Measurements from ENCODE around the gene CDHR2.

GRCh38 chr5:176513788-176514187 lies 35.4 kb upstream of the CDHR2 start:
- TF ChIP-seq CTCF (IDR thresholded peaks at IDR 0.05): no peak
- no peak for TF ChIP-seq POLR2A (IDR thresholded peaks at IDR 0.05)

Data from tibial nerve (tissue), 3 donors.